Endothelial cell (in vitro differentiated cells): Measurements from ENCODE around the gene PLGRKT. TPM values are rescaled to one million over a fixed set of nuclear protein-coding genes. Genes with fewer than 3 reads are reported as not detected.
A peak's percentile ranks its signal among the peaks of the same experiment; 100 is the strongest.

ENCODE experiments used
- DNase-seq: peaks from one replicate; pipeline ENCODE4 v3.0.0; 2021; ENCODE audit warnings: low spot score
- H3K27ac Mint-ChIP-seq: one replicate; pipeline ENCODE4 v1.8.0; 2021; ENCODE audit warnings: mixed read lengths, inconsistent platforms; ENCODE audit not compliant: unreplicated experiment
- H3K27me3 Mint-ChIP-seq: one replicate; pipeline ENCODE4 v1.8.0; 2021; ENCODE audit warnings: mild to moderate bottlenecking, moderate library complexity, mixed read lengths, inconsistent platforms; ENCODE audit not compliant: unreplicated experiment
- H3K36me3 Mint-ChIP-seq: one replicate; pipeline ENCODE4 v1.8.0; 2021; ENCODE audit warnings: mild to moderate bottlenecking, low read depth, mixed read lengths, inconsistent platforms; ENCODE audit not compliant: unreplicated experiment
- H3K4me1 Mint-ChIP-seq: one replicate; pipeline ENCODE4 v1.8.0; 2021; ENCODE audit warnings: mild to moderate bottlenecking, mixed read lengths, inconsistent platforms; ENCODE audit not compliant: unreplicated experiment
- H3K4me3 Mint-ChIP-seq: one replicate; pipeline ENCODE4 v1.8.0; 2021; ENCODE audit warnings: mild to moderate bottlenecking, mixed read lengths, inconsistent platforms; ENCODE audit not compliant: unreplicated experiment
- H3K9me3 Mint-ChIP-seq: one replicate; pipeline ENCODE4 v1.8.0; 2021; ENCODE audit warnings: mixed read lengths, inconsistent platforms; ENCODE audit not compliant: unreplicated experiment
- CTCF ChIP-seq: fragments of 200-600 bp; sonication (generic); IDR thresholded peaks from one replicate; pipeline ENCODE4 v1.5.0; 2021; ENCODE audit warnings: antibody characterized with exemption; ENCODE audit not compliant: unreplicated experiment
- total RNA-seq: library from RNA; stranded (reverse); fragmentation: NEBNext Ultra II Directional; extraction: Animal tissue kit (Norgen Biotek cat#: 25700); gene quantifications from one replicate; pipeline ENCODE4 v1.2.1, GENCODE V29; 2021; ENCODE audit not compliant: unreplicated experiment

Gene PLGRKT
- total RNA-seq, 1 donor from 2014 or later, result 4.8 TPM

GRCh38 chr9:5382479-5382878, 55.2 kb downstream of the PLGRKT start:
- H3K9me3 Mint-ChIP-seq, result no peaks in the 10 kb centered on the region
- H3K4me1 Mint-ChIP-seq, result peaks cover 8% of the 10 kb centered on the region
- H3K27me3 Mint-ChIP-seq, result peaks cover 3% of the 10 kb centered on the region
- H3K4me3 Mint-ChIP-seq, result no peak overlapping the region
- H3K36me3 Mint-ChIP-seq, result peaks cover 4% of the 10 kb centered on the region
- no peak for DNase-seq
- H3K27ac Mint-ChIP-seq, result peak overlapping the region; percentile 0
- no peak for TF ChIP-seq CTCF

GRCh38 chr9:5375790-5376477, 61.8 kb downstream of the PLGRKT start:
- Mint-ChIP-seq H3K4me1 (peaks cover 8% of the 10 kb centered on the region), H3K9me3 (no peaks in the 10 kb centered on the region), H3K36me3 (no peaks in the 10 kb centered on the region), H3K27me3 (peaks cover 2% of the 10 kb centered on the region), H3K27ac (no peak overlapping the region), H3K4me3 (no peak overlapping the region)
- no peak for TF ChIP-seq CTCF
- no peak for DNase-seq

- Mint-ChIP-seq H3K9me3 (no peaks in the 10 kb centered on the region), H3K27me3 (no peaks in the 10 kb centered on the region), H3K4me1 (peaks cover 8% of the 10 kb centered on the region), H3K27ac (no peak overlapping the region), H3K36me3 (no peaks in the 10 kb centered on the region), H3K4me3 (no peak overlapping the region)
- TF ChIP-seq CTCF, result no peak
- DNase-seq, result no peak
Observed at GRCh38 chr9:5375091-5375490, 62.6 kb downstream of the PLGRKT start.

GRCh38 chr9:5364294-5365024, 73.3 kb downstream of the PLGRKT start:
- Mint-ChIP-seq H3K4me1 (no peaks in the 10 kb centered on the region), H3K9me3 (no peaks in the 10 kb centered on the region)
- no peak for DNase-seq

More at GRCh38 chr9:5364294-5365024, 73.3 kb downstream of the PLGRKT start:
- Mint-ChIP-seq H3K36me3 (peaks cover 3% of the 10 kb centered on the region), H3K4me3 (no peak overlapping the region), H3K27me3 (peaks cover 4% of the 10 kb centered on the region), H3K27ac (no peak overlapping the region)
- TF ChIP-seq CTCF, result no peak
